ENCODE results near the gene TPSG1. TPM values are rescaled to one million over a fixed set of nuclear protein-coding genes. Genes with fewer than 3 reads are reported as not detected.

Gene TPSG1
- total and polyA plus RNA-seq, 8 donors = 0.34 to 0.92 (median 0.35) TPM; not detected in 5

DNA sequence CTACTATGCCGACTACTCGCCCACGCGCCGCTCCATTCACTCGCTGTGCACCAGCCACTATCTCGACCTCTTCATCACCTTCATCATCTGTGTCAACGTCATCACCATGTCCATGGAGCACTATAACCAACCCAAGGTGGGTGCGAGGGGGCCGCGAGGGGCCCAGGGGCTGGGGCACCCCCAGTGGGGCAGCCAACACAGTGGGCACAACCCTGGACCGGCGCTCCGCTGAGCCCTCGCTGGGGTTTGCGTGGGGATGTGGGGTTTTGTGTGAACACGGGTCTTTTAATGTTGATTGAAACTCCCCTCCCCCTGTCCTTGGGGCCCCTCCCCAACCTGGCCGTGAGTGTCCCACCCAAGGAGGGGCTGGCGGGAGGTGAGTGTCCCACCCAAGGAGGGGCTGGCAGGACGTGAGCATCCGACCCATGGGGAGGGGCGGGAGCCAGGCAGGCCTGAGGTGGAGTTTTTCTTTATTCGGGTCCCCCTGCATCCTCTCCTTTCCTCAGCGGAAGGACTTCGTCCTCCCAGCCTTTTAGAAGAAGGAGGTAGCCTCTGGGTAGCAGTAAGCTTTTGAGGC lies 11.2 kb downstream of the TPSG1 start:
- Histone ChIP-seq H3K27ac (no peak overlapping the region), H3K36me3 (no peaks in the 10 kb centered on the region), H3K4me3 (no peak overlapping the region), H3K27me3 (peaks cover 0 to 25% of the 10 kb centered on the region in 2 donors), H3K9me3 (no peaks in the 10 kb centered on the region), H3K4me1 (no peaks in the 10 kb centered on the region)
- ATAC-seq (no peak), DNase-seq (no peak)
- intact Hi-C loops (cut with DNase I) = no loop called here
- TF ChIP-seq, protein P1, sequence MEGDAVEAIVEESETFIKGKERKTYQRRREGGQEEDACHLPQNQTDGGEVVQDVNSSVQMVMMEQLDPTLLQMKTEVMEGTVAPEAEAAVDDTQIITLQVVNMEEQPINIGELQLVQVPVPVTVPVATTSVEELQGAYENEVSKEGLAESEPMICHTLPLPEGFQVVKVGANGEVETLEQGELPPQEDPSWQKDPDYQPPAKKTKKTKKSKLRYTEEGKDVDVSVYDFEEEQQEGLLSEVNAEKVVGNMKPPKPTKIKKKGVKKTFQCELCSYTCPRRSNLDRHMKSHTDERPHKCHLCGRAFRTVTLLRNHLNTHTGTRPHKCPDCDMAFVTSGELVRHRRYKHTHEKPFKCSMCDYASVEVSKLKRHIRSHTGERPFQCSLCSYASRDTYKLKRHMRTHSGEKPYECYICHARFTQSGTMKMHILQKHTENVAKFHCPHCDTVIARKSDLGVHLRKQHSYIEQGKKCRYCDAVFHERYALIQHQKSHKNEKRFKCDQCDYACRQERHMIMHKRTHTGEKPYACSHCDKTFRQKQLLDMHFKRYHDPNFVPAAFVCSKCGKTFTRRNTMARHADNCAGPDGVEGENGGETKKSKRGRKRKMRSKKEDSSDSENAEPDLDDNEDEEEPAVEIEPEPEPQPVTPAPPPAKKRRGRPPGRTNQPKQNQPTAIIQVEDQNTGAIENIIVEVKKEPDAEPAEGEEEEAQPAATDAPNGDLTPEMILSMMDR (IDR thresholded peaks at IDR 0.05) = no peak

DNA sequence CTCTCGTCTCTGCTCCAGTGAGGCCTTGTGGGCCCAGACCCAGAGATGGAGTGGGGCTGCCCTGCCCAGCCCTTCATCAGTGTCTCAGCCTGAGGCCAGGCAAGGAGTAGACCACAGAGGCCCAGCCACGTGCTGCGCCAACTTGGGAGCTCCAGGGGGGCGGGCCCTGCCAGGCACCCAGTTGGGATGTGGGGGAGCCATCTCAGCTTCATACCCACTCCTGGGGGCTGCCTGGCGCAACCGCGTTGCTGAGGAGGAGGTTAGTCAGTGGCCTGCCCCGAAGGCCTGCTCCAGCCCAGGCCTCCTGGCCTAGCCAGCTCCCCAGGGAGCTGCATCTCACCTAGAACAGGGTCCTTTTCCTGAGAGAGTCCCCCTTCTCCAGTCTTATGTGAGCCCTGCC lies 11.8 kb downstream of the TPSG1 start:
- Histone ChIP-seq H3K27me3 (peaks cover 0 to 25% of the 10 kb centered on the region in 2 donors), H3K4me3 (no peak overlapping the region), H3K9me3 (no peaks in the 10 kb centered on the region), H3K27ac (no peak overlapping the region), H3K36me3 (no peaks in the 10 kb centered on the region), H3K4me1 (no peaks in the 10 kb centered on the region)
- DNase-seq (no peak), ATAC-seq (no peak)
- intact Hi-C loops (cut with DNase I) = no loop called here
- TF ChIP-seq, protein P1 (IDR thresholded peaks at IDR 0.05) = no peak

DNA sequence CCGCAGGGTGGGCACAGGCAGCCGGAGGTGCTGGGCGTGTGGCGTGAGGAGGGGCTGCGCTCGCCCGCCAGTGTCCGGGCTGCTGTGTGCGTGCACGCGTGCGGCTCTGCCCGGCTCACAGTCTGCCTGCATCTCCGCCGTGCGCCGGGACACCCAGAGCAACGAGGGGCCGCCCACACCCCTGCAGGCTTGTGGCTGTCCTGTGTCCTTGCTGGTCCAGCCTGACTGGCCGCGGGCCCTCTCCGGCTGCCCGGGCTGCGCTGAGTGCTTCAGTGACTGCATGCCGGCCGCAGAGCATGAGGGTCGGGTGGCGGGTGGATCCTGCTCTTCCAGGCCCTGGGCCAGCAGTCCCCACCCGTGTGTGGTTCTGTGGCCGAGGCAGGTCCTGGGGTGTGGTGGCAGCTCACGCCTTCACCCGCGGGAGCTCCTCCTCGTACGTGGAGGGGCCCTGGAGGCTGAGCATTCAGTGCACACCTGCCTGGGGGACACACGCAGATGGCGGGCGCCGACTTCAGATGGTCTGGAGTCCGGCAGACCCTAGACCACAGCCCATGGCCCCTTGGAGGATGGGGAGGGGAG lies 12.4 kb downstream of the TPSG1 start:
- no peaks in the 10 kb centered on the region for H3K9me3 ChIP-seq
- no peak overlapping the region for H3K4me3 ChIP-seq
- ATAC-seq = no peak
- no peaks in the 10 kb centered on the region for H3K4me1 ChIP-seq
- no peaks in the 10 kb centered on the region for H3K36me3 ChIP-seq
- intact Hi-C loops (cut with DNase I) = no loop called here
- H3K27ac ChIP-seq = no peak overlapping the region
- peaks cover 0 to 29% of the 10 kb centered on the region in 2 donors for H3K27me3 ChIP-seq
- TF ChIP-seq, protein P1 (IDR thresholded peaks at IDR 0.05) = no peak
- no peak for DNase-seq

DNA sequence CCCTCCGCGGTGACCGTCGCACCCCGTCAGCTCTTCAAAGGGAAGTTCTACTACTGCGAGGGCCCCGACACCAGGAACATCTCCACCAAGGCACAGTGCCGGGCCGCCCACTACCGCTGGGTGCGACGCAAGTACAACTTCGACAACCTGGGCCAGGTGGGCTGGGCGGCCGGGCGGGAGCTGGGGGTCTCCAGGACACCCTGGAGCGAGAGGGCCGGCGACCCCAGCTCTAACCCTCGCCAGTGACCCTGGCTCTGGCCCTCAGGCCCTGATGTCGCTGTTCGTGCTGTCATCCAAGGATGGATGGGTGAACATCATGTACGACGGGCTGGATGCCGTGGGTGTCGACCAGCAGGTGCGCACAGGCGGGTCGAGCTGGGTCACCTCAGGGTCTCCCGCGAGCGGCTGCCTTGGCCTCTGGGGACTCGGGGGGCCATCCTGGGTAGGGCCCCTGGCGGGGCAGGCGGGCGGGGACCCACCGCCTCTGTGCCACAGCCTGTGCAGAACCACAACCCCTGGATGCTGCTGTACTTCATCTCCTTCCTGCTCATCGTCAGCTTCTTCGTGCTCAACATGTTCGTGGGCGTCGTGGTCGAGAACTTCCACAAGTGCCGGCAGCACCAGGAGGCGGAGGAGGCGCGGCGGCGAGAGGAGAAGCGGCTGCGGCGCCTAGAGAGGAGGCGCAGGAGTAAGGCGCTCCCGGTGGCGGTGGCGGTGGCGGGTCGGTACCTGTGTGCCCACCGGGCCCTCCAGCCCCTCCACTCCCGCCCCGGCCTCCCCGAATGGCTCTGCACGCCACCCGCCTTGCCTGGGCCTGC lies 13.4 kb downstream of the TPSG1 start:
- H3K36me3 ChIP-seq = no peaks in the 10 kb centered on the region
- intact Hi-C loops (cut with DNase I) = no loop called here
- TF ChIP-seq, protein P1 (IDR thresholded peaks at IDR 0.05) = no peak
- H3K27me3 ChIP-seq = peaks cover 0 to 32% of the 10 kb centered on the region in 2 donors
- H3K27ac ChIP-seq = no peak overlapping the region
- no peaks in the 10 kb centered on the region for H3K9me3 ChIP-seq
- H3K4me3 ChIP-seq = no peak overlapping the region
- no peaks in the 10 kb centered on the region for H3K4me1 ChIP-seq
- ATAC-seq (no peak), DNase-seq (no peak)

DNA sequence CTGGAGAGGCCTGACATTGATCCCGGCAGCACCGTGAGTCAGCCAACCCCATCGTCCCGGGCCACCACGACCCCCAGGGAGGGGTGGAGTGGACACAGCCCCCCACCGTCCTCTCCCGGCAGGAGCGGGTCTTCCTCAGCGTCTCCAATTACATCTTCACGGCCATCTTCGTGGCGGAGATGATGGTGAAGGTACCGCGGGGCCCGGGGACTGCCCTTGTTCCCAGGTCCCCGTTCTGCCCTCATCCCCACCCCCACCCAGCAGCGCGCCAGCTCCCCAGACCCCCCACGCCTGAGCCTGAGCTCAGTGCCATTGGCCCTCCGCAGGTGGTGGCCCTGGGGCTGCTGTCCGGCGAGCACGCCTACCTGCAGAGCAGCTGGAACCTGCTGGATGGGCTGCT lies 14.6 kb downstream of the TPSG1 start:
- DNase-seq = no peak
- H3K27ac ChIP-seq = no peak overlapping the region
- H3K36me3 ChIP-seq = no peaks in the 10 kb centered on the region
- H3K4me3 ChIP-seq = no peak overlapping the region
- H3K4me1 ChIP-seq = no peaks in the 10 kb centered on the region
- no peaks in the 10 kb centered on the region for H3K9me3 ChIP-seq
- intact Hi-C loops (cut with DNase I) = no loop called here
- no peak for ATAC-seq
- H3K27me3 ChIP-seq = peaks cover 0 to 33% of the 10 kb centered on the region in 2 donors
- TF ChIP-seq, protein P1 (IDR thresholded peaks at IDR 0.05) = no peak

Data from left lung (tissue), 10 donors.